HEK293 (cell line): ENCODE data around the gene TMEM263.

Source experiments
- CTCF ChIA-PET: fragments of 350-600 bp; formaldehyde crosslinking; extraction: SDS; loops from one replicate; lab custom pipeline; 2021; ENCODE audit warnings: antibody characterized with exemption; lab: Yijun Ruan, JAX
- POLR2A ChIA-PET: fragments of 300-600 bp; formaldehyde crosslinking; extraction: SDS; loops from one replicate; lab custom pipeline; 2020; ENCODE audit warnings: antibody characterized with exemption, inconsistent platforms; lab: Yijun Ruan, JAX
- H3K27ac ChIP-seq: fragments of 200-500 bp; sonication (Bioruptor generic); 2 replicates; pipeline ENCODE4 v1.5.1; 2014; ENCODE audit warnings: low read depth, low read length, control low read depth, inconsistent platforms; ENCODE audit errors: extremely low read depth
- H3K36me3 ChIP-seq, 2 experiments: fragments of 200-500 bp in 1 of 2; sonication (Bioruptor generic) in 1 of 2; 1 replicate in 1 of 2; 2 replicates in 1 of 2; pipeline ENCODE4 v1.5.1; 2014 to 2017; ENCODE audit warnings: inconsistent platforms in 2 of 2, low read length in 2 of 2; ENCODE audit not compliant: control insufficient read depth in 2 of 2, insufficient read depth in 1 of 2
- H3K4me1 ChIP-seq: fragments of 200-500 bp; sonication (Bioruptor generic); 2 replicates; pipeline ENCODE4 v1.5.1; 2014; ENCODE audit warnings: mild to moderate bottlenecking, low read length, inconsistent platforms; ENCODE audit not compliant: control insufficient read depth, insufficient read depth
- H3K4me3 ChIP-seq: 2 replicates; pipeline ENCODE4 v1.5.1; 2011; ENCODE audit warnings: low read depth, mild to moderate bottlenecking, control low read depth, low read length, moderate library complexity
- H3K9me3 ChIP-seq: fragments of 200-500 bp; sonication (Bioruptor generic); 2 replicates; pipeline ENCODE4 v1.5.1; 2014; ENCODE audit warnings: low read depth, low read length, inconsistent platforms; ENCODE audit not compliant: control insufficient read depth, insufficient read depth
- BCL11A ChIP-seq: fragments of 450-650 bp; formaldehyde crosslinking; IDR thresholded peaks from 2 replicates; pipeline ENCODE4 v1.5.1; 2016; ENCODE audit warnings: low read depth, missing biosample characterization, missing genetic modification characterization
- GLIS2 ChIP-seq: fragments of 450-650 bp; formaldehyde crosslinking; IDR thresholded peaks from 2 replicates; pipeline ENCODE4 v1.5.1; 2016; ENCODE audit warnings: missing biosample characterization, missing genetic modification characterization
- HOXD13 ChIP-seq: sonication (generic); formaldehyde crosslinking; IDR thresholded peaks from 2 replicates; pipeline ENCODE4 v1.8.0; 2022; ENCODE audit warnings: missing genetic modification reagents, borderline replicate concordance
- IKZF3 ChIP-seq: fragments of 450-650 bp; IDR thresholded peaks from 2 replicates; pipeline ENCODE4 v1.5.0; 2018; ENCODE audit warnings: missing biosample characterization, mild to moderate bottlenecking, missing genetic modification characterization, moderate library complexity
- PRDM4 ChIP-seq: fragments of 450-650 bp; formaldehyde crosslinking; IDR thresholded peaks from 2 replicates; pipeline ENCODE4 v1.5.1; 2017; ENCODE audit warnings: missing biosample characterization, missing genetic modification characterization
- ZBTB21 ChIP-seq: fragments of 450-650 bp; formaldehyde crosslinking; IDR thresholded peaks from 2 replicates; pipeline ENCODE4 v1.5.1; 2017; ENCODE audit warnings: missing biosample characterization, missing genetic modification characterization
- ZNF138 ChIP-seq: fragments of 450-650 bp; formaldehyde crosslinking; IDR thresholded peaks from 2 replicates; pipeline ENCODE4 v1.5.1; 2016; ENCODE audit warnings: missing biosample characterization, missing genetic modification characterization, borderline replicate concordance
- ZNF146 ChIP-seq: fragments of 450-650 bp; formaldehyde crosslinking; IDR thresholded peaks from 2 replicates; pipeline ENCODE4 v1.5.1; 2016; ENCODE audit warnings: missing biosample characterization, missing genetic modification characterization
- ZNF184 ChIP-seq: fragments of 450-650 bp; IDR thresholded peaks from 2 replicates; pipeline ENCODE4 v1.5.1; 2018; ENCODE audit warnings: missing biosample characterization, mild to moderate bottlenecking, missing genetic modification characterization
- ZNF202 ChIP-seq: fragments of 450-650 bp; formaldehyde crosslinking; IDR thresholded peaks from 2 replicates; pipeline ENCODE4 v1.5.1; 2016; ENCODE audit warnings: missing biosample characterization, missing genetic modification characterization, borderline replicate concordance
- ZNF24 ChIP-seq: fragments of 450-650 bp; formaldehyde crosslinking; IDR thresholded peaks from 2 replicates; pipeline ENCODE4 v1.5.1; 2016; ENCODE audit warnings: missing biosample characterization, missing genetic modification characterization
- ZNF248 ChIP-seq: fragments of 450-650 bp; formaldehyde crosslinking; IDR thresholded peaks from 2 replicates; pipeline ENCODE4 v1.5.1; 2017; ENCODE audit warnings: missing biosample characterization, missing genetic modification characterization
- ZNF274 ChIP-seq, 2 experiments: fragments of 200-500 bp in 1 of 2; fragments of 450-650 bp in 1 of 2; sonication (Bioruptor generic) in 1 of 2; formaldehyde crosslinking in 1 of 2; IDR thresholded peaks; 2 replicates each; pipeline versions ENCODE4 v1.5.1 to v1.6.1; 2014 to 2016; ENCODE audit warnings: borderline replicate concordance in 1 of 2, inconsistent platforms in 1 of 2, low read length in 1 of 2, missing biosample characterization in 1 of 2, missing genetic modification characterization in 1 of 2
- ZNF292 ChIP-seq: fragments of 450-650 bp; formaldehyde crosslinking; IDR thresholded peaks from 2 replicates; pipeline ENCODE4 v1.5.1; 2016; ENCODE audit warnings: low read depth, missing biosample characterization, missing genetic modification characterization, borderline replicate concordance
- ZNF366 ChIP-seq: fragments of 450-650 bp; formaldehyde crosslinking; conservative IDR thresholded peaks from 2 replicates; pipeline ENCODE4 v1.5.1; 2016; ENCODE audit warnings: missing biosample characterization, missing genetic modification characterization
- ZNF37A ChIP-seq: fragments of 450-650 bp; IDR thresholded peaks from 2 replicates; pipeline ENCODE4 v1.5.1; 2018; ENCODE audit warnings: missing biosample characterization, missing genetic modification characterization
- ZNF473 ChIP-seq: fragments of 450-650 bp; formaldehyde crosslinking; IDR thresholded peaks from 2 replicates; pipeline ENCODE4 v1.5.1; 2017; ENCODE audit warnings: missing biosample characterization, missing genetic modification characterization
- ZNF521 ChIP-seq: fragments of 450-650 bp; formaldehyde crosslinking; IDR thresholded peaks from 2 replicates; pipeline ENCODE4 v1.5.1; 2017; ENCODE audit warnings: missing biosample characterization, mild to moderate bottlenecking, missing genetic modification characterization
- ZNF549 ChIP-seq: fragments of 450-650 bp; IDR thresholded peaks from 2 replicates; pipeline ENCODE4 v1.5.1; 2018; ENCODE audit warnings: missing biosample characterization, missing genetic modification characterization, mild to moderate bottlenecking, inconsistent platforms, moderate library complexity
- ZNF560 ChIP-seq: fragments of 450-650 bp; formaldehyde crosslinking; IDR thresholded peaks from 2 replicates; pipeline ENCODE4 v1.5.1; 2017; ENCODE audit warnings: missing biosample characterization, missing genetic modification characterization, borderline replicate concordance
- ZNF561 ChIP-seq: fragments of 450-650 bp; IDR thresholded peaks from 2 replicates; pipeline ENCODE4 v1.5.1; 2018; ENCODE audit warnings: missing biosample characterization, missing genetic modification characterization, borderline replicate concordance
- ZNF585B ChIP-seq: fragments of 450-650 bp; formaldehyde crosslinking; IDR thresholded peaks from 2 replicates; pipeline ENCODE4 v1.5.1; 2016; ENCODE audit warnings: missing biosample characterization, missing genetic modification characterization
- ZNF623 ChIP-seq: fragments of 450-650 bp; formaldehyde crosslinking; IDR thresholded peaks from 2 replicates; pipeline ENCODE4 v1.5.1; 2016; ENCODE audit warnings: missing biosample characterization, missing genetic modification characterization

The TMEM263 gene

GRCh38 chr12:106914796-106915634 lies 40.7 kb upstream of the TMEM263 start (continued):
- TF ChIP-seq PRDM4 (tag by site-specific recombination) (no peak), ZNF560 (tag by site-specific recombination) (no peak), ZNF202 (tag by site-specific recombination) (no peak), ZNF138 (no peak)
- TF ChIP-seq, all 188 proteins: peak for 0

- CTCF ChIA-PET = interaction anchor here (0.7 to 0.8 kb wide), 3 partner anchors 74 to 216 kb away, joined by 3 read pairs; no protein-coding TSS in a partner anchor
- no peak overlapping the region for H3K27ac ChIP-seq
- no peaks in the 10 kb centered on the region for H3K9me3 ChIP-seq
- H3K4me3 ChIP-seq = no peak overlapping the region
- H3K36me3 ChIP-seq = no peaks in the 10 kb centered on the region
- POLR2A ChIA-PET = no interaction called here
- TF ChIP-seq ZBTB21 = no peak
- no peak for TF ChIP-seq BCL11A (tag by site-specific recombination)
- TF ChIP-seq ZNF521 (tag by site-specific recombination) = no peak
- TF ChIP-seq ZNF366 (tag by site-specific recombination) = no peak
- TF ChIP-seq ZNF37A (tag by site-specific recombination) = no peak
- TF ChIP-seq ZNF24 = no peak
- no peak for TF ChIP-seq ZNF585B (tag by site-specific recombination)
- no peak for TF ChIP-seq HOXD13 (CRISPR knock-in tag)
- TF ChIP-seq ZNF146 (tag by site-specific recombination) = no peak
- no peak for TF ChIP-seq ZNF292 (tag by site-specific recombination)
- TF ChIP-seq ZNF248 (tag by site-specific recombination) = no peak
- TF ChIP-seq IKZF3 (tag by site-specific recombination) = no peak
- no peak for TF ChIP-seq ZNF549 (tag by site-specific recombination)
- no peak for TF ChIP-seq ZNF274 (IDR thresholded peaks at IDR 0.05; ENCODE audit: low read length)
- TF ChIP-seq ZNF274 (tag by site-specific recombination; IDR thresholded peaks at IDR 0.05; ENCODE audit: borderline replicate concordance) = no peak
- TF ChIP-seq ZNF184 (tag by site-specific recombination) = no peak
- TF ChIP-seq ZNF623 (tag by site-specific recombination) = no peak
- TF ChIP-seq ZNF202 (tag by site-specific recombination) = no peak
- no peak for TF ChIP-seq GLIS2 (tag by site-specific recombination)
- no peak for TF ChIP-seq ZNF561 (tag by site-specific recombination)
- no peak for TF ChIP-seq ZNF473 (tag by site-specific recombination)
- TF ChIP-seq, all 188 proteins: peak for 0
- H3K4me1 ChIP-seq = no peaks in the 10 kb centered on the region
Measured at GRCh38 chr12:106915635-106916026, 40.1 kb upstream of the TMEM263 start.
